ENCODE data around the gene PYDC1. TPM values are rescaled to one million over a fixed set of nuclear protein-coding genes. Genes with fewer than 3 reads are reported as not detected.
A peak's percentile ranks its signal among the peaks of the same experiment; 100 is the strongest.

PYDC1 gene
- total RNA-seq, 4 donors from 2014 or later = not detected

- H3K4me3 ChIP-seq = no peak overlapping the region
- no peak overlapping the region for H3K27ac ChIP-seq
- peaks cover 0 to 62% (median 26%) of the 10 kb centered on the region in 4 donors for H3K36me3 ChIP-seq
- intact Hi-C loops (cut with DNase I; ENCODE audit: low total_unique reads) = loop anchor here (10.0 kb wide), 1 partner anchor 261 kb away; the partner anchor contains the start of gene ZNF843
- WGBS, 2 donors (ENCODE audit: low coverage in 1 of 2) = 78 to 83% methylated on average over 9 to 10 of the region's 10 CpGs
- peaks cover 18 to 40% (median 31%) of the 10 kb centered on the region in 4 donors for H3K4me1 ChIP-seq
- no peaks in the 10 kb centered on the region for H3K9me3 ChIP-seq
- H3K27me3 ChIP-seq = no peaks in the 10 kb centered on the region
- DNase-seq = no peak
- in situ Hi-C loops (cut with MboI; ENCODE audit: low pct_ligation_motif_present in 1 of 4, low pct_unique_long_range_greater_than_20kb in 1 of 4, low sequenced_read_pairs in 3 of 4) = loop anchor here in 1 of 4 donors (25.0 kb wide), 1 partner anchor 254 kb away; the partner anchor contains the start of genes COX6A2 and ZNF843
- TF ChIP-seq EP300 (IDR thresholded peaks at IDR 0.05; ENCODE audit: low read depth) (no peak), CTCF (IDR thresholded peaks at IDR 0.05) (no peak), POLR2AphosphoS5 (IDR thresholded peaks at IDR 0.05) (no peak), POLR2A (IDR thresholded peaks at IDR 0.05) (no peak)
These were observed 33.2 kb downstream of the PYDC1 start for GRCh38 chr16:31183432-31184428.

- in situ Hi-C loops (cut with MboI; ENCODE audit: low pct_ligation_motif_present in 1 of 4, low pct_unique_long_range_greater_than_20kb in 1 of 4, low sequenced_read_pairs in 3 of 4) (loop anchor here in 1 of 4 donors (25.0 kb wide), 1 partner anchor 255 kb away; the partner anchor contains the start of genes COX6A2 and ZNF843), intact Hi-C loops (cut with DNase I; ENCODE audit: low total_unique reads) (loop anchor here (10.0 kb wide), 1 partner anchor 262 kb away; the partner anchor contains the start of gene ZNF843)
- TF ChIP-seq EP300 (IDR thresholded peaks at IDR 0.05; ENCODE audit: low read depth) = no peak
- TF ChIP-seq CTCF (IDR thresholded peaks at IDR 0.05) = no peak
- TF ChIP-seq POLR2A (IDR thresholded peaks at IDR 0.05) = no peak
- no peak for TF ChIP-seq POLR2AphosphoS5 (IDR thresholded peaks at IDR 0.05)
- Histone ChIP-seq H3K4me1 (peaks cover 19 to 41% (median 32%) of the 10 kb centered on the region in 4 donors), H3K9me3 (no peaks in the 10 kb centered on the region), H3K27me3 (no peaks in the 10 kb centered on the region), H3K27ac (peak overlapping the region in 1 of 4 donors; percentile 98), H3K36me3 (peaks cover 0 to 50% (median 19%) of the 10 kb centered on the region in 4 donors), H3K4me3 (peak overlapping the region in 1 of 4 donors; percentile 93)
- WGBS, 2 donors (ENCODE audit: low coverage in 1 of 2) = 31 to 45% methylated on average over 2 to 7 of the region's 7 CpGs
- no peak for DNase-seq
These were observed 34.5 kb downstream of the PYDC1 start for GRCh38 chr16:31182391-31182790.

- TF ChIP-seq POLR2A (IDR thresholded peaks at IDR 0.05) (no peak), POLR2AphosphoS5 (IDR thresholded peaks at IDR 0.05) (no peak), CTCF (IDR thresholded peaks at IDR 0.05) (no peak), EP300 (IDR thresholded peaks at IDR 0.05; ENCODE audit: low read depth) (no peak)
- WGBS, 2 donors (ENCODE audit: low coverage in 1 of 2) = 7 to 9% methylated on average over 11 to 30 of the region's 31 CpGs
- Histone ChIP-seq H3K36me3 (peaks cover 0 to 39% (median 14%) of the 10 kb centered on the region in 4 donors), H3K27ac (peak overlapping the region; percentile 96 to 99 (median 98)), H3K4me1 (peaks cover 19 to 41% (median 32%) of the 10 kb centered on the region in 4 donors), H3K27me3 (no peaks in the 10 kb centered on the region), H3K4me3 (peak overlapping the region; percentile 70 to 99 (median 94)), H3K9me3 (no peaks in the 10 kb centered on the region)
- intact Hi-C loops (cut with DNase I; ENCODE audit: low total_unique reads) (loop anchor here (10.0 kb wide), 1 partner anchor 264 kb away; the partner anchor contains the start of gene ZNF843), in situ Hi-C loops (cut with MboI; ENCODE audit: low pct_ligation_motif_present in 1 of 4, low pct_unique_long_range_greater_than_20kb in 1 of 4, low sequenced_read_pairs in 3 of 4) (loop anchor here in 1 of 4 donors (25.0 kb wide), 1 partner anchor 256 kb away; the partner anchor contains the start of genes COX6A2 and ZNF843)
- peak; percentile 38 for DNase-seq
These were observed 35.7 kb downstream of the PYDC1 start for GRCh38 chr16:31181102-31181830.
